Ishikawa (cell line): ENCODE measurements around the gene CCDC88A.

Source experiments
- CEBPB ChIP-seq: IDR thresholded peaks from 2 replicates; pipeline ENCODE4 v1.6.1; 2012
- CREB1 ChIP-seq: IDR thresholded peaks from 2 replicates; pipeline ENCODE4 v1.6.1; 2012; ENCODE audit warnings: low read depth
- EGR1 ChIP-seq: IDR thresholded peaks from 2 replicates; pipeline ENCODE4 v1.6.1; 2012
- EP300 ChIP-seq: IDR thresholded peaks from 2 replicates; pipeline ENCODE4 v1.6.1; 2012; ENCODE audit warnings: borderline replicate concordance
- FOXM1 ChIP-seq: IDR thresholded peaks from 2 replicates; pipeline ENCODE4 v1.6.1; 2012; ENCODE audit warnings: low read depth, borderline replicate concordance
- MAX ChIP-seq: IDR thresholded peaks from 2 replicates; pipeline ENCODE4 v1.6.1; 2012
- NFIC ChIP-seq: IDR thresholded peaks from 2 replicates; pipeline ENCODE4 v1.6.1; 2012
- RAD21 ChIP-seq: IDR thresholded peaks from 2 replicates; pipeline ENCODE4 v1.6.1; 2012; ENCODE audit warnings: low read depth
- REST ChIP-seq: IDR thresholded peaks from 2 replicates; pipeline ENCODE4 v1.6.1; 2012; ENCODE audit warnings: low read depth, mild to moderate bottlenecking
- TAF1 ChIP-seq: IDR thresholded peaks from 2 replicates; pipeline ENCODE4 v1.6.1; 2012; ENCODE audit warnings: low read depth, mild to moderate bottlenecking
- TCF12 ChIP-seq: IDR thresholded peaks from 2 replicates; pipeline ENCODE4 v1.6.1; 2012; ENCODE audit warnings: low read depth
- TEAD4 ChIP-seq: IDR thresholded peaks from 2 replicates; pipeline ENCODE4 v1.6.1; 2012
- USF1 ChIP-seq: IDR thresholded peaks from 2 replicates; pipeline ENCODE4 v1.6.1; 2012
- YY1 ChIP-seq: IDR thresholded peaks from 2 replicates; pipeline ENCODE4 v1.6.1; 2012; ENCODE audit warnings: low read depth
- ZBTB7A ChIP-seq: IDR thresholded peaks from 2 replicates; pipeline ENCODE4 v1.6.1; 2012; ENCODE audit warnings: low read depth

The CCDC88A gene

GRCh38 chr2:55357164-55357563 lies 62.5 kb downstream of the CCDC88A start:
- TF ChIP-seq TEAD4 (no peak), USF1 (no peak), MAX (no peak), TAF1 (no peak), EGR1 (no peak), ZBTB7A (no peak), RAD21 (no peak), TCF12 (no peak), YY1 (no peak)

- no peak for TF ChIP-seq TCF12
- no peak for TF ChIP-seq ZBTB7A
- TF ChIP-seq TEAD4, result no peak
- no peak for TF ChIP-seq CREB1
- TF ChIP-seq FOXM1, result no peak
- no peak for TF ChIP-seq EP300
- TF ChIP-seq MAX, result no peak
- TF ChIP-seq EGR1, result no peak
- no peak for TF ChIP-seq USF1
- no peak for TF ChIP-seq RAD21
- no peak for TF ChIP-seq YY1
- TF ChIP-seq CEBPB, result no peak
- no peak for TF ChIP-seq NFIC
- TF ChIP-seq TAF1, result no peak
- TF ChIP-seq REST, result no peak
Observed at GRCh38 chr2:55355451-55355850, 64.2 kb downstream of the CCDC88A start.

- TF ChIP-seq EP300, result no peak
- TF ChIP-seq EGR1, result no peak
- no peak for TF ChIP-seq ZBTB7A
- TF ChIP-seq TAF1, result no peak
- no peak for TF ChIP-seq CEBPB
- no peak for TF ChIP-seq NFIC
- TF ChIP-seq USF1, result no peak
- no peak for TF ChIP-seq RAD21
- TF ChIP-seq YY1, result no peak
- no peak for TF ChIP-seq FOXM1
- TF ChIP-seq TEAD4, result no peak
- TF ChIP-seq CREB1, result no peak
- TF ChIP-seq TCF12, result no peak
- no peak for TF ChIP-seq REST
- TF ChIP-seq MAX, result no peak
Observed at GRCh38 chr2:55351672-55352071, 68.0 kb downstream of the CCDC88A start.

- TF ChIP-seq TAF1 (no peak), CEBPB (no peak), TEAD4 (no peak), NFIC (no peak), EP300 (no peak)
Observed at GRCh38 chr2:55345064-55345463, 74.6 kb downstream of the CCDC88A start.

- TF ChIP-seq CREB1 (no peak), ZBTB7A (no peak), TAF1 (no peak), RAD21 (no peak), YY1 (no peak)
Observed at GRCh38 chr2:55338268-55338667, 81.4 kb downstream of the CCDC88A start.

GRCh38 chr2:55334728-55335127 lies 84.9 kb downstream of the CCDC88A start:
- no peak for TF ChIP-seq ZBTB7A
